Measurements from ENCODE around the gene MRPL49.

Gene MRPL49

DNA sequence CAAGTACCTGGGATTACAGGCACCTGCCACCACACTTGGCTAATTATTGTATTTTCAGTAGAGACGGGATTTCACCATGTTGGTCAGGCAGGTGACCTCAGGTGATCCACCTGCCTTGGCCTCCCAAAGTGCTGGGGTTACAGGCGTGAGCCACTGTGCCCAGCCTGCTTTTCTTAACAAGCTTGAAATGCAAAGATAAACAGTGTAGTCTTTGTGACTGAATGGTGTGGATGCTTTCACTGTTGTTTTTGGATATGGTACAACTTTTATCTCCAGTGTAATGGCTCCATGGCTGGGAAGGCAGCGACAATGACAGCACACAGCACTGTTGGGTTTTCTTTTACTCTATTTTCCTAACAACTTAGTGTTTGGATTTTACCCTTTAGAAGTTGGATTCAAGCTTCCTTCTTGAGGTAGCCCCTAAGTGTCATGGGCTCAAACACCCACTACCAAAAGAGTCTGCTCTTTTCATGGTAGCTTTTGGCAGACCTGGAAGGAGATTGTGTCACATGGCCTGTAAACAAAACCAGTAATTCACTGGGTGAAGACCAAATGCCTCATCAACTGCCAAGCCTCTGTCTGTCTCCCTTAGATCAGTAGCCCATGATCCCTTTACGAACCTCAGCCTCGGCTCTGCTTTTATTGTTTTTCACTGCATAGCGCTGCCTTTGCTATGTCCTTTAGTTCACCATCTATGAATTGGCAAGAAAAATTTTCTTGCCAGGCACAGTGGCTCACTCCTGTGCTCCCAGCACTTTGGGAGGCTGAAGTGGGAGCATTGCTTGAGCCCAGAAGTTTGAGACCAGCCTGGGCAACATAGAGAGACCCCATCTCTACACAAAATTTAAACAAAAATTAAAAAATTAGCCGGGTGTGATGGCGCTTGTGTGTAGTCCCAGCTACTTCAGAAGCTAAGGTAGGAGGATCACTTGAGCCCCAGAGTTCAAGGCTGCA lies 19.7 kb upstream of the MRPL49 start:
- DNase-seq (ENCODE audit: low read depth in 2 of 2), result no peak

DNA sequence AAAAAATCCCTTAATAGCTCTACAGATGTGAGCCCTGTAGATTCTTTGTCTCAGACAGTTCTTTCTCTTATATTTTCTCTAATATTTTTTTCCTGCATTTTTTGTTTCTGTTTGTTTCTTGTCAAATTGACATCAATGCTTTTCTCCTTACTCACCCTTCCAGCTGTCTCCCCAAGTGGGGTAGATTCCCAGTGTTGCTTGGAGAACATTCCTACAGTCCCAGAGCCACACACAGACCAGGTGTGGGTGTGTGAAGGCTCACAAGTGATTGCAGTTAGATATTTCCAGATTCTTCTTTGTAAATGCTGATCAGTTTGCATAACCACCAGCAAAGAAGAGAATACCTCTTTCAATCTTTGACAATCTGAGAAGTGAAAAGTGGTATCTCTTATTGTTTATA lies 18.6 kb upstream of the MRPL49 start:
- no peak for DNase-seq (ENCODE audit: low read depth in 2 of 2)

DNA sequence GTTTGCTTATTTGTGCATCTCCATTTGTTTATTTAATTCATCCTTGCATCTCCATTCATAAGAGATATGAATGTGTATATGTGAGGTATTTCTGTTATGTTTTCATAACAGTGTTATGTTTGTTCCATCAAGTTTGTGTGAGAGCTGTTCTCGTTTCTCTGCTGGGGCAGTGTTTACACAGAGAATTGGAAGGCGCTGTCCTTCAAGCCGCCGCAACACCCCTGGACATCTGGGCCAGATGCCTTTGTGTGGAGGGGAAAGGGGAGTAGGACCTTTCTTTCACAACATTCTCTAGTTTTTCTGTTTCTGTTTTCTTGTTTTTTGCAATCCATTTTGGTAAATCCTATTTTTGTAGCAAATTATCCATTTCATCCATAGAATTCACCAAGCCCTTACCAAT lies 17.5 kb upstream of the MRPL49 start:
- DNase-seq (ENCODE audit: low read depth in 2 of 2), result no peak

DNA sequence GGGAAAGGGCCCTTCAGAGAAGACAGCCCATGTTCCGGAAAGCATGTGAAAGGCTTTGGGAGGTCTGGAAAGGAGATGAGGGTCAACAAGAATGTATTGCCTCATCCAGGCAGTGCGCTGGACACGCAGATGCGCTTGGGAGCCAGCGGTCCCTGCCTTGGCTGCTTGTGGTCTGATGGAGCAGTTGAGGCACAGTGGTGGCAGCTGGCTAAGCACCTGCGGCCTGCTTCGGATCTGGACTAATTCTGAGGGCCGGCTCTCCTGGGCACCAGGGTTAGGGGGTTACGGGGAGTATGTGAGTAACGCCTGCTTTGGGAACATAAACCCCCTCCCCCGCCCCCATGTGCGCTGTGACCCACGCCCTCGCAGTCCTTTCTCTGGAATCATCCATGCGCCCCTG lies 15.0 kb upstream of the MRPL49 start:
- DNase-seq (ENCODE audit: low read depth in 2 of 2), result no peak

DNA sequence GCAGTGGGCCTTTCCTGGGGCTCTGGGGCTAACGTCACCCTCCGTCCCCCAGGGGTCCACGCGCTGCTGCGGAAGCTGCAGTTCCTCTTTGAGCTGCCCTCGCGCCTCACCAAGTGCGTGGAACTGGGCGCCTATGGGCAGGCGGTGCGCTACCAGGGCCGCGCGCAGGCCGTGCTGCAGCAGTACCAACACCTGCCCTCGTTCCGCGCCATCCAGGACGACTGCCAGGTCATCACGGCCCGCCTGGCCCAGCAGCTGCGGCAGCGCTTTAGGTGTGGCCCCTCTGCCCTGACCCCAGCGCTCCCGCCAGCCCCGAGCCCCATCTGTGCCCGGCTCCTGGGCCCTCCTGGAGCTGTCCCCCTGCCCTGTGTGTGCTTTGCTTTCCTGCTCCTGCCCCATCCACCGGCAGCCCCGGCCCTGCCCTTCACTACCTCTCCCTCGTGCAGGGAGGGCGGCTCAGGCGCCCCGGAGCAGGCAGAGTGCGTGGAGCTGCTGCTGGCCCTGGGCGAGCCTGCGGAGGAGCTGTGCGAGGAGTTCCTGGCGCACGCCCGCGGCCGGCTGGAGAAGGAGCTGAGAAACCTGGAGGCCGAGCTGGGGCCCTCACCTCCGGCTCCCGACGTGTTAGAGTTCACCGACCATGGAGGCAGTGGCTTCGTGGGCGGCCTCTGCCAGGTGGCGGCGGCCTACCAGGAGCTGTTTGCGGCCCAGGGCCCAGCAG lies 14.2 kb upstream of the MRPL49 start:
- DNase-seq (ENCODE audit: low read depth in 2 of 2), result no peak

DNA sequence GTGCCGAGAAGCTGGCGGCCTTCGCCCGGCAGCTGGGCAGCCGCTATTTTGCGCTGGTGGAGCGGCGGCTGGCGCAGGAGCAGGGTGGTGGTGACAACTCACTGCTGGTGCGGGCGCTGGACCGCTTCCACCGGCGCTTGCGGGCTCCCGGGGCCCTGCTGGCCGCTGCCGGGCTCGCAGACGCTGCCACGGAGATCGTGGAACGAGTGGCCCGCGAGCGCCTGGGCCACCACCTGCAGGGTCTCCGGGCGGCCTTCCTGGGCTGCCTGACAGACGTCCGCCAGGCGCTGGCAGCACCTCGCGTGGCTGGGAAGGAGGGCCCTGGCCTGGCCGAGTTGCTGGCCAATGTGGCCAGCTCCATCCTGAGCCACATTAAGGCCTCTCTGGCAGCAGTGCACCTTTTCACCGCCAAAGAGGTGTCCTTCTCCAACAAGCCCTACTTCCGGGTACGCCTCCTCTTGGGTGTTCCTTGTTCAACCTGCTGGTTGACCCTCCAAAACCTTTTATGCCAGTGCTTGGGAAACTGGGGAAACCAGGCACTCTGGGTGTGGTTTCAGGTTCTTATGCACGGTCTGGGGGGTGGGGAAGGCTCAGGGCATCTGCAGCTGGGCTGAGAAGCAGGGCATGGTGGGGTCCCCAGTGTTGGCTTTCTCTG lies 13.5 kb upstream of the MRPL49 start:
- no peak for DNase-seq (ENCODE audit: low read depth in 2 of 2)

DNA sequence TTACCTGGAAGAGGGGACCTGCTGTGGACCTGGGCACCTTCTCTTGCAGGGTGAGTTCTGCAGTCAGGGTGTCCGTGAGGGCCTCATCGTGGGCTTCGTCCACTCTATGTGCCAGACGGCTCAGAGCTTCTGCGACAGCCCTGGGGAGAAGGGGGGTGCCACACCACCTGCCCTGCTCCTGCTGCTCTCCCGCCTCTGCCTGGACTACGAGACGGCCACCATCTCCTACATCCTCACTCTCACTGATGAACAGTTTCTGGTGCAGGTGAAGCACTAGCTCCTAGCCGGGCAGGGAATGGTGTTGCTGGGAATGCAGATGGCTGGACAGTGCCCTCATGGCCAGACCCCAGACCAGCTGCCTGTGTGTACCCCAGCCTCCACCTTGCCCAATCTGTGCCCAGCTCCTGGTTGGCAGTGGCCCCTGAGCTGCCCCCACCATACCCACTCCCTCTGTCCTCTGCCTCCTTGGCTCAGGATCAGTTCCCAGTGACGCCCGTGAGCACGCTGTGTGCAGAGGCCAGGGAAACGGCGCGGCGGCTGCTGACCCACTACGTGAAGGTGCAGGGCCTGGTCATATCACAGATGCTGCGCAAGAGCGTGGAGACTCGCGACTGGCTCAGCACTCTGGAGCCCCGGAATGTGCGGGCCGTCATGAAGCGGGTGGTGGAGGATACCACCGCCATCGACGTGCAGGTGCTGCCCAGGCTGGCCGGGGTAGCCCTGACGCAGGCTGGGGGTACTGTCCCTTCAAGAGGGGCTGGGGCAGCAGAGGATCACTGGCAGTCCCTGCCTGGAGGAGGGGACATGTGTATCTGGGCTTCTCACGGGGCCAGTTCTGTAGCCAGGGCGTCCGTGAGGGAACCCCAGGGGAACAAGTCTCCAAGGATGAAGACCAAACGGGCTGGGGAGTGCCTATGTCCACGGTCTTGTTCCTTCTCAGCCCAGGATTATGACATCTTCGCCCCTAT lies 12.6 kb upstream of the MRPL49 start:
- DNase-seq (ENCODE audit: low read depth in 2 of 2), result no peak

DNA sequence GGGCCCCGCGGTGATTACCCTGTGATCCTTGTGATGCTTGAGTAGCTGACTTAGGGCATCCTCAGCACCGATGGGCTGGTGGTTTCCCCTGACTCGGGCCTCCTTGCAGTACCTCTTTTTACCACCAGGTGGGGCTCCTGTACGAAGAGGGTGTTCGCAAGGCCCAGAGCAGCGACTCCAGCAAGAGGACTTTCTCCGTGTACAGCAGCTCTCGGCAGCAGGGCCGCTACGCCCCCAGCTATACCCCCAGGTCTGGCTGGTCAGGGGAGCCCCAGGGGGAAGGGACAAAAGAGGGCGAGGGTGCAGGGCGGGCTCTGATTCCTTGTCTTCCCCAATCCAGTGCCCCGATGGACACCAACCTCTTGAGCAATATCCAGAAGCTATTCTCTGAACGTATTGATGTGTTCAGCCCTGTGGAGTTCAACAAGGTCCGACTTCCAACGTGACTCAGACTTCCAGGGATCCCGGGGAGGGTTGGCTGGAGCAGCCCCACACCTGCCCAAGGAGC lies 11.7 kb upstream of the MRPL49 start:
- peak; percentile 91 to 94 for DNase-seq (ENCODE audit: low read depth in 2 of 2)

DNA sequence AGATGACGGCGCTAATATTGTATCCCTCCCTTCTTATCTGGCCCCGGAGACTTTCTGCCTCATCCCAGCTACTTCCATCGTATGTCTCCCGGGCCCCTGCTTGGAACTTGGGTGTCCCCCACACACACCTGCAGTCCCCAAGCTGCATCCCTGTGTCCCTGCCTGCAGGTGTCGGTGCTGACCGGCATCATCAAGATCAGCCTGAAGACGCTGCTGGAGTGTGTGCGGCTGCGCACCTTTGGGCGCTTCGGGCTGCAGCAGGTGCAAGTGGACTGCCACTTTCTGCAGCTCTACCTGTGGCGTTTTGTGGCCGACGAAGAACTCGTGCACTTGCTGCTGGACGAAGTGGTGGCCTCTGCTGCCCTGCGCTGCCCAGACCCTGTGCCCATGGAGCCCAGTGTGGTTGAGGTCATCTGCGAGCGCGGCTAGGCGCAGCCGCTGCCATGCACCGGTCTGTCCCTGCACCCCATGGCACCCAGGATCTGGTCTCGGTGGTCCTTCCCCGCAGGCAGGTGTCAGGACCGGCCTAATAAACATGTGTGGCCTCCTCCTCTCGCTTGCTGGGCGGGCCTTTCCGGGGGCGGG lies 10.9 kb upstream of the MRPL49 start:
- DNase-seq (ENCODE audit: low read depth in 2 of 2), result no peak

DNA sequence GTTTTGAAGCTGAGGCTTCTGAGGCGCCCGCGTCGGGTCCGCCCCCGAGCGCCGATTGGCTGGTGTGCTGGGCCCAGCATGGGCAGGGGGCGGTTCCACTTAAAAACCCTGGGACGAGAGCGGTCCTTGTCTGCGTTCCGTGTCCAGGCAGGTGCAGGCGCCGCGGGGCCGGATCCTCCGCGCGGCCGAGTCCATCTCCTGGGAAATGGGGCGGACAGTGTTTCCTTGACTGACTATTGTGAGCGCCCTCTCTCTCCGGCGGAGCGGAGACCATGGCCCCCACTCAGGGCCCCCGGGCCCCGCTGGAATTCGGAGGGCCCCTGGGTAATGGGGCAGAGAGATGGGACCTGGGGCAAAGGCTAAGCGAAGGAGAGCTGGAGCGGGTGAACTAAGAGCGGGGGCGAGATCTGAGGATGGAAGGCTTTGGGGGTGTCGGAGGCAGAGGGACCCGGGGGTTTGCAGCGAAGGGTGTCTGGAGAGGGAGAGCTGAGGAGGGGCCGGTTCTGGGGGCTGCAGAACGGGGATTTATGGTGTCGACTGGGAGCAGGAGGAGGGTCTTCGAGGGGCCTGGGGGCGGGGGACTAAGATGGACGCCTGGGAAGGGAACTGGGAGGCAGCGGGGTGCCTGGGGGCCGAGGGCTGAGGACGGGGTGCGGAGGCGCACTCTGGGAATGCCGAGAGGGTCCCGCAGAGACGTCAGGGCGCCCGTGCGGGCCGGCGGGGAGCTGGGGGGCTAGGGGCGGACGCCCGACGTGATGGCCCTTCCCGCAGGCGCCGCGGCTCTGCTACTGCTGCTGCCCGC lies 10.2 kb upstream of the MRPL49 start, which contains the start of gene TM7SF2:
Gene TM7SF2, plus strand, starts transcription at position 129 of the 802 bp plus-strand sequence. Its CDS starts 144 bp downstream, at position 273.
- DNase-seq (ENCODE audit: low read depth in 2 of 2), result peak; percentile 80 to 89

DNA sequence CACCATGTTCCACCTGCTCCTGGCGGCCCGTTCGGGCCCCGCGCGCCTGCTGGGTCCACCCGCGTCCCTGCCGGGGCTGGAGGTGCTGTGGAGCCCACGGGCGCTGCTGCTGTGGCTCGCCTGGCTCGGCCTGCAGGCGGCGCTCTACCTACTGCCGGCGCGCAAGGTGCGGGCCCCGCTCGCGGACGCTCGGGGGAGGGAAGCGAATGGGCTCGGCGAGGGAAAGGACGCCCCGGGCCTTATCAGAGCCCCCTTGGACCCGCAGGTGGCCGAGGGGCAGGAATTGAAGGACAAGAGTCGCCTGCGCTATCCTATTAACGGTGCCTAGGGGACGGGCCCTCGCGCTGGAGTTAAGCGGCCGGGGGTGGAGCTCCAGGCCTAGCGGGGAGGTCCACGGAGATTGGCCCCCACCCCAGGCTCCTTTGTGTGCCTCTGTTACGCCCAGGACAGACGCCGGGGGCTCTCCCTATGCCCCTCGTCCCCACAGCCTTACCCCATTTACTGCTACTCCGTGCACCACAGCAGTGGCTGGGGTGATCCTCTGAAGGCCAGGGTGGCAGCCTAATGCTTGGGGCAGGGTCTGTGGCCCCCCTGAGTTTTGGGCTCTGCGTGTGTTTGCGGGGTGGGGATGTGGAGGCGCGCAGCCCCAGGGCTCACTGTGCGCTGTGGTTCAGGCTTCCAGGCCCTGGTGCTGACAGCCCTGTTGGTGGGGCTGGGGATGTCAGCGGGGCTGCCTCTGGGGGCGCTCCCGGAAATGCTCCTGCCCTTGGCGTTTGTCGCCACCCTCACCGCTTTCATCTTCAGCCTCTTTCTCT lies 9.4 kb upstream of the MRPL49 start:
- peak; percentile 49 to 52 for DNase-seq (ENCODE audit: low read depth in 2 of 2)

DNA sequence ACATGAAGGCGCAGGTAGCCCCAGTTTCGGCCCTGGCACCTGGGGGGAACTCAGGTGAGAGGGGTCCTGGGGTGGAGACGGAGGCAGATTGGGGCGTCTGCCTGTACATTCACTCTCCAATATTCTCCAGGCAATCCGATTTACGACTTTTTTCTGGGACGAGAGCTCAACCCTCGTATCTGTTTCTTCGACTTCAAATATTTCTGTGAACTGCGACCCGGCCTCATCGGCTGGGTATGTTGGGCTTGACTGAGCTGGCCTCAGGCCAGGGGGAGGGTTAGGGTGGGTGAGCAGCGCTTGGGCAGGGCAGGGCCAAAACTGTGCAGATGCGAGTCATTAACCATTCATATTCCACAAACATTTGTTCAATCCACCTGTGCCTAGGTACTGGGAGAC lies 8.8 kb upstream of the MRPL49 start:
- no peak for DNase-seq (ENCODE audit: low read depth in 2 of 2)

DNA sequence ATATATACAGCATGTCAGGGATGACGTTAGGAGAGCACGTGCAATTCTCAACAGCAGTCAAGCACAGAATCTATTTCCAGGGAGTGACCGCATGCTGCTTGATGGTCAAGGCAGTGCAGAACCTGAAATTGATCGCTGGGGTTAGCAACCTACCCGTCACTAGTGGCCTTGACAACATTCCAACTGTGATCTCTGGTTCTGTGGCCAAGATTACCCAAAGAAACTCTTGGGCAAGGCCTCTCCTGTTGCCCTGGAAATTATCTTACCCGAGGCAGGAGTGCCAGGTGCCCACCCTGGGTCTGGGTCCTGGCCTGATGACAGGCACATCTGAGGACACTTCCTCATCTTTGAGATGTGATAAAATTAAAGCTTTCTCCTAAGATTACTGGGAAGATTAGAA lies 8.3 kb upstream of the MRPL49 start:
- no peak for DNase-seq (ENCODE audit: low read depth in 2 of 2)

DNA sequence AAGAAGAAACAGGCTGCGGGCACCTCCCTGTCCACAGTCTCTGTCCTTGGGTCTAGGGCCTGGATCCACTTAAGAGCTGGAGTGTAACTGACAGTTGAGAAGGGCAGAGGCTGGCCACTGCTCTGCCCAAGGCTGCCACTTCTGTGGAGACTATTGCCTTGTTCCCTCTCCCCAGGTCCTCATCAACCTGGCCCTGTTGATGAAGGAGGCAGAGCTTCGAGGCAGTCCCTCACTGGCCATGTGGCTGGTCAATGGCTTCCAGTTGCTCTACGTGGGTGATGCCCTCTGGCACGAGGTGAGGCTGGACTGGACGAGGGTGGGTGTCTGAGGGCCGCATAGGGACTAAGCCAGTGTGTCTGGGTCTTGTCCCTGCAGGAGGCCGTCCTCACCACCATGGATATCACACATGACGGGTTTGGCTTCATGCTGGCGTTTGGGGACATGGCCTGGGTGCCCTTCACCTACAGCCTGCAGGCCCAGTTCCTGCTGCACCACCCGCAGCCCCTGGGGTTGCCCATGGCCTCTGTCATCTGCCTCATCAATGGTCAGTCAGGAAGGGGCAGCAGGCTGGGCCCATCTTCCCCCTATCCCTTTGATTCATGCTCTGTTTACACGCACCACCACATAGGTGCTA lies 7.5 kb upstream of the MRPL49 start:
- no peak for DNase-seq (ENCODE audit: low read depth in 2 of 2)

DNA sequence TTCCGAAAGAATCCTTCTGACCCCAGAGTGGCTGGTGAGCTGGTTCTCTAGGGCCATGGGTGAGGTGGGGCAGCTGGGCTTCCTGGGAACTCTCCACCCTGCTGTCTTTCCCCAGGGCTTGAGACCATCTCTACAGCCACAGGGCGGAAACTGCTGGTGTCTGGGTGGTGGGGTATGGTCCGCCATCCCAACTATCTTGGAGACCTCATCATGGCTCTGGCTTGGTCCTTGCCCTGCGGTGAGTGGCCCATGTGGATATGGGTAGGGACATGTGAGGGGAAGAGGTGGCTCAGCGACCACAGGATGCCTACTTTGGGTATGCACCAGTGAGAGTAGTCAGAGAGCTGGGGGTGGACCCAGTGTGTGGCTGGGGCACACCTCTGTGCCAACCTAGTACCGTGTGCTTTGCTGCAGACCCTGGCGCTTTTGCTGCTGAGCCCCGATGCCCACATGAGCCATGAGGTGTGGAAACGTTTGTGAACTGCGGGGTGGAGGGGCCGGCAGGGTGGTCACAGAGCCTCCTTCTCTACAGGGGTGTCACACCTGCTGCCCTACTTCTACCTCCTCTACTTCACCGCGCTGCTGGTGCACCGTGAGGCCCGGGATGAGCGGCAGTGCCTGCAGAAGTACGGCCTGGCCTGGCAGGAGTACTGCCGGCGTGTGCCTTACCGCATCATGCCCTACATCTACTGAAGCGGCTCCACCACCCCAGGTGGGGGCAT lies 6.6 kb upstream of the MRPL49 start:
- no peak for DNase-seq (ENCODE audit: low read depth in 2 of 2)

DNA sequence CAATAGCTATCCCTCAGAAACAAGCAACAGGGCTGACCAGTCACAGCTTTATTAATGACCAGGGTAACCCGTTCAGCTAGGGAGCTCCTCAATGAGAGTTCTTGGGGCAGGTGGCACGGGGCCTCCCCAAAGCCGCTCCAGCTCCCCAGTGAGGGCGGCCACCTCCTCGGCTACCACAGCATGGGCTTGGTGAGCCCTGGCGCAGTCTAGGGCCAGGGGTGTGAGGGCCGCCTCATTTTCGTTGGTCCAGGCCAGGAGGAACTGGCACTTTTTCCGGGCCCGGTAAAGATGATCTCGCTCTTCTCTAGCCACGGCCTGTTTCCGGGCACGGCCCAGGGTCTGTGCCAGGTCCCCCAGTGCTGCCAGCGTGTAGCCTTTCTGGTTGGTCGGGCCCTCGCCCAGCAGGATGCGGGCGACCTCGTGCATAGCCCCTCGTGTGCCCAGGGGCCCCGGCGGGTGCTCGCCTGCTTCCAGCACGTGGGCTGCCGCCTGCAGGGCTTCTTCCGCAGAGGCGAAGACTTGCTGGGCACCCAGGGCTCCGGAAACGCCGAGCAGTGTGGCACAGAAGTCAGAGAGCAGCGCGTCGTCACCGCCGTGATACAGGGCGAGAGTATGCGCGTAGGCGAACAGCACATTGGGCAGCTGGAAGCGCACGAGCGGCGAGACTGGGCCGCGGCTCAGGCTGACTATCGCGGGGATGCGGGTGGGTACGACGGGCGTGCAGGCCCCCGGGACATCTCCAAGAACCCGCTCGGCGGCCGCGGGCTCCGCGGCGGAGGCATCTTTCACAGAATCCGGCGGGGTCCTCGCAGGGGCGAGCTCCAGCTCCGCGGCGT lies 5.5 kb upstream of the MRPL49 start:
- DNase-seq (ENCODE audit: low read depth in 2 of 2), result no peak

All from stimulated activated CD8-positive, alpha-beta memory T cell treated with anti-CD3 and anti-CD28 coated beads, Interleukin-2, amount 100 ng/mL, for 1 hour (primary cell).